Ishikawa (cell line): ENCODE measurements around the gene OR2V2.
A peak's percentile ranks its signal among the peaks of the same experiment; 100 is the strongest.

Source experiments
- CEBPB ChIP-seq: IDR thresholded peaks from 2 replicates; pipeline ENCODE4 v1.6.1; 2012
- CREB1 ChIP-seq: IDR thresholded peaks from 2 replicates; pipeline ENCODE4 v1.6.1; 2012; ENCODE audit warnings: low read depth
- EGR1 ChIP-seq: IDR thresholded peaks from 2 replicates; pipeline ENCODE4 v1.6.1; 2012
- EP300 ChIP-seq: IDR thresholded peaks from 2 replicates; pipeline ENCODE4 v1.6.1; 2012; ENCODE audit warnings: borderline replicate concordance
- FOXM1 ChIP-seq: IDR thresholded peaks from 2 replicates; pipeline ENCODE4 v1.6.1; 2012; ENCODE audit warnings: low read depth, borderline replicate concordance
- NFIC ChIP-seq: IDR thresholded peaks from 2 replicates; pipeline ENCODE4 v1.6.1; 2012
- RAD21 ChIP-seq: IDR thresholded peaks from 2 replicates; pipeline ENCODE4 v1.6.1; 2012; ENCODE audit warnings: low read depth
- TAF1 ChIP-seq: IDR thresholded peaks from 2 replicates; pipeline ENCODE4 v1.6.1; 2012; ENCODE audit warnings: low read depth, mild to moderate bottlenecking
- TCF12 ChIP-seq: IDR thresholded peaks from 2 replicates; pipeline ENCODE4 v1.6.1; 2012; ENCODE audit warnings: low read depth
- TEAD4 ChIP-seq: IDR thresholded peaks from 2 replicates; pipeline ENCODE4 v1.6.1; 2012
- YY1 ChIP-seq: IDR thresholded peaks from 2 replicates; pipeline ENCODE4 v1.6.1; 2012; ENCODE audit warnings: low read depth
- ZBTB7A ChIP-seq: IDR thresholded peaks from 2 replicates; pipeline ENCODE4 v1.6.1; 2012; ENCODE audit warnings: low read depth
- TF ChIP-seq, protein P1 (sequence below): IDR thresholded peaks from 2 replicates; pipeline ENCODE4 v1.6.1; 2012
- TF ChIP-seq, protein P2 (sequence below): IDR thresholded peaks from 2 replicates; pipeline ENCODE4 v1.6.1; 2012
- TF ChIP-seq, protein P3 (sequence below): IDR thresholded peaks from 2 replicates; pipeline ENCODE4 v1.6.1; 2012; ENCODE audit warnings: low read depth, mild to moderate bottlenecking

The OR2V2 gene

DNA sequence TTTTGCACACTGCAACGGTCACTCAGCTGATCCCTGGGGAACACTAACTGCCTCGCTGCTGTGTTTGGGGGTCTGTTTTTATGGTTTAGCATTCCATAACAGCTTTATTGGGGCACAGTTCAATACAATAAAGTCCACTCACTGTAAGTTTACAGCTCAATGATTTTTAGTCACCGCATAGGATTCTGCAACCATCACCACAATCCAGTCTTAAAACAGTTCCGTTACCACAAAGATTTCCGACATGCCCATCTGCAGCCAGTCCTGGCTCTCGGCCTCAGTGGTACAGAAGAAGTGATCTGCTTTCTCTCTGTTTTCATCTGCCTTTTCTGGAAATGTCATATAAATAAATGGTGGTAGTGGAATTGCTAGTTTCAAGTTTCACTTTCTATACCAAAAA is 23.6 kb downstream of the OR2V2 start:
- TF ChIP-seq CREB1 (no peak), EP300 (no peak), YY1 (no peak), NFIC (no peak), ZBTB7A (no peak), RAD21 (no peak), CEBPB (no peak), TCF12 (no peak), EGR1 (no peak), TEAD4 (no peak), FOXM1 (no peak)
- TF ChIP-seq, protein P1, sequence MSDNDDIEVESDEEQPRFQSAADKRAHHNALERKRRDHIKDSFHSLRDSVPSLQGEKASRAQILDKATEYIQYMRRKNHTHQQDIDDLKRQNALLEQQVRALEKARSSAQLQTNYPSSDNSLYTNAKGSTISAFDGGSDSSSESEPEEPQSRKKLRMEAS: no peak
- TF ChIP-seq, protein P2, sequence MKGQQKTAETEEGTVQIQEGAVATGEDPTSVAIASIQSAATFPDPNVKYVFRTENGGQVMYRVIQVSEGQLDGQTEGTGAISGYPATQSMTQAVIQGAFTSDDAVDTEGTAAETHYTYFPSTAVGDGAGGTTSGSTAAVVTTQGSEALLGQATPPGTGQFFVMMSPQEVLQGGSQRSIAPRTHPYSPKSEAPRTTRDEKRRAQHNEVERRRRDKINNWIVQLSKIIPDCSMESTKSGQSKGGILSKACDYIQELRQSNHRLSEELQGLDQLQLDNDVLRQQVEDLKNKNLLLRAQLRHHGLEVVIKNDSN: no peak
- TF ChIP-seq, protein P3, sequence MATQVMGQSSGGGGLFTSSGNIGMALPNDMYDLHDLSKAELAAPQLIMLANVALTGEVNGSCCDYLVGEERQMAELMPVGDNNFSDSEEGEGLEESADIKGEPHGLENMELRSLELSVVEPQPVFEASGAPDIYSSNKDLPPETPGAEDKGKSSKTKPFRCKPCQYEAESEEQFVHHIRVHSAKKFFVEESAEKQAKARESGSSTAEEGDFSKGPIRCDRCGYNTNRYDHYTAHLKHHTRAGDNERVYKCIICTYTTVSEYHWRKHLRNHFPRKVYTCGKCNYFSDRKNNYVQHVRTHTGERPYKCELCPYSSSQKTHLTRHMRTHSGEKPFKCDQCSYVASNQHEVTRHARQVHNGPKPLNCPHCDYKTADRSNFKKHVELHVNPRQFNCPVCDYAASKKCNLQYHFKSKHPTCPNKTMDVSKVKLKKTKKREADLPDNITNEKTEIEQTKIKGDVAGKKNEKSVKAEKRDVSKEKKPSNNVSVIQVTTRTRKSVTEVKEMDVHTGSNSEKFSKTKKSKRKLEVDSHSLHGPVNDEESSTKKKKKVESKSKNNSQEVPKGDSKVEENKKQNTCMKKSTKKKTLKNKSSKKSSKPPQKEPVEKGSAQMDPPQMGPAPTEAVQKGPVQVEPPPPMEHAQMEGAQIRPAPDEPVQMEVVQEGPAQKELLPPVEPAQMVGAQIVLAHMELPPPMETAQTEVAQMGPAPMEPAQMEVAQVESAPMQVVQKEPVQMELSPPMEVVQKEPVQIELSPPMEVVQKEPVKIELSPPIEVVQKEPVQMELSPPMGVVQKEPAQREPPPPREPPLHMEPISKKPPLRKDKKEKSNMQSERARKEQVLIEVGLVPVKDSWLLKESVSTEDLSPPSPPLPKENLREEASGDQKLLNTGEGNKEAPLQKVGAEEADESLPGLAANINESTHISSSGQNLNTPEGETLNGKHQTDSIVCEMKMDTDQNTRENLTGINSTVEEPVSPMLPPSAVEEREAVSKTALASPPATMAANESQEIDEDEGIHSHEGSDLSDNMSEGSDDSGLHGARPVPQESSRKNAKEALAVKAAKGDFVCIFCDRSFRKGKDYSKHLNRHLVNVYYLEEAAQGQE: no peak

DNA sequence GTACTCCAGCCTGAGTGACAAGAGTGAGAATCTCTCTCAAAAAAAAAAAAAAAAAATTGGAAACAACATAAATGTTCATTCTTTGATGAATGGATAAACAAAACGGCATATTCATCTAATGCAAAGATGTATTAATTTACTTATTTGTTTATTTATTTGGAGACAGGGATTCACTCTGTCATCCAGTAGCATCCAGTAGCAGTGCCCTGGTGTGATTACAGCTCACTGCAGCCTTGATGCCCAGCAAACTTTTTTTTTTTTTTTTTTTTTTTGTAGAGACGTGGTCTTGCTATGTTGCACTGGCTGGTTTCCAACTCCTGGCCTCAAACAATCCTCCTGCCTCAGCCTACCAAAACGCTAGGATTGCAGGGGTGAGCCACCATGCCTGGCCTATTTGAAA is 24.4 kb downstream of the OR2V2 start:
- no peak for TF ChIP-seq NFIC

DNA sequence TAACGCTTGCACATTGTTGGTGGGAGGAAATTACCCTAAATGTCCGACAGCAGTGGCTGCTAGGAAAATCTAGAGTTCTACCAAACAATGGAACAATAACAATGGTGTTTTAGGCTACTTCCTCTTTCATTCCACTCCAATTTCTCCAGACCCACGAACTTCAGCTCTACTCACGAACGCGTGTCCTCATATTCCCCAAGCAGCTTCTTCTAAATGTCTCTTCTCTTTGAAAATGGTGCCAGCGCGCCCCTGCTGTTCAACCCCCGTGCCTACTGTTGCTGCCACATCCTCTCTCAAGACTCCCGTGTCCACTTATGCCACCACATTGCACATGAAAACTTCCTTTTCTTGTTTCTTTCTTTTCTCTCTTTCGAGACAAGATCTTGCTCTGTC is 25.6 kb downstream of the OR2V2 start:
- TF ChIP-seq FOXM1 (no peak), TCF12 (no peak), TAF1 (no peak), ZBTB7A (no peak), EGR1 (no peak)
- TF ChIP-seq, protein P2: no peak

DNA sequence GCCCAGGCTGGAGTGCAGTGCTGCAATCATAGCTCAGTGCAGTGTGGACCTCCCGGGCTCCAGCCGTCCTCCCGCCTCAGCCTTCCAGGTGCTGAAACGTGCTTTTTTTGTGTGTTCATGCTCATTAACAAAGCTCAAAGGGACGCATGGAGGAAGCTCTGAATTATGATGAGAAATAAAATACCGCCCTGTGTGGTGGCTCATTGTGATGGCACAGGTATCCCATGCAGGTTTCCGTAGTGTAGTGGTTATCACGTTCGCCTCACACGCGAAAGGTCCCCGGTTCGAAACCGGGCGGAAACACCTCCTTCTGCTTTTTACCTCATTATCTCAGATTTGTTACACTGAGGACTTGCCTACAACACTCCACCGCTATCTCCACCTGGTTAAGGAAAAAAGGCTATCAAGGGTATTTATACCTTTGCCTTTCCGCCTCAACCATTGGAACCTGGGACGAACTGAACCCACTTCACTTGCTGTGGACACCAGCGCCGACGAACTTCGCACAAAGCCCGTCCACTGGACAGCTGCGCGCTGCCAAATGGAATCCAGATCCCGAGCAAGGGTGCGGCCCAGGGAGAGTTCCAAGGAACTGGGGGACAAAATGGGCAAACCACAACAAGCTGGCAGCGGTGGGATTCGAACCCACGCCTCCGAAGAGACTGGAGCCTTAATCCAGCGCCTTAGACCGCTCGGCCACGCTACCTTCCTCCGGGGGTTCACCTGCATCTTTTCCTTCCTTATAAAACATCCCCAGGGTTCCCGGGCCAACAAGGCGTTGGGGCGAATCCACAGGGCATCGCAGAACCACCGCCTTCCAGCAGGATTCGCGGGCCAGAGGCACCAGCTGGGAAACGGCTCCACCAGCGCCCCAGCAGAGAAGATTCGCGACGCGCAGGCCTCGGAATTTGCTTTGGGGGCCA is 26.3 kb downstream of the OR2V2 start:
- TF ChIP-seq TEAD4: peak; percentile 62
- TF ChIP-seq FOXM1: no peak

DNA sequence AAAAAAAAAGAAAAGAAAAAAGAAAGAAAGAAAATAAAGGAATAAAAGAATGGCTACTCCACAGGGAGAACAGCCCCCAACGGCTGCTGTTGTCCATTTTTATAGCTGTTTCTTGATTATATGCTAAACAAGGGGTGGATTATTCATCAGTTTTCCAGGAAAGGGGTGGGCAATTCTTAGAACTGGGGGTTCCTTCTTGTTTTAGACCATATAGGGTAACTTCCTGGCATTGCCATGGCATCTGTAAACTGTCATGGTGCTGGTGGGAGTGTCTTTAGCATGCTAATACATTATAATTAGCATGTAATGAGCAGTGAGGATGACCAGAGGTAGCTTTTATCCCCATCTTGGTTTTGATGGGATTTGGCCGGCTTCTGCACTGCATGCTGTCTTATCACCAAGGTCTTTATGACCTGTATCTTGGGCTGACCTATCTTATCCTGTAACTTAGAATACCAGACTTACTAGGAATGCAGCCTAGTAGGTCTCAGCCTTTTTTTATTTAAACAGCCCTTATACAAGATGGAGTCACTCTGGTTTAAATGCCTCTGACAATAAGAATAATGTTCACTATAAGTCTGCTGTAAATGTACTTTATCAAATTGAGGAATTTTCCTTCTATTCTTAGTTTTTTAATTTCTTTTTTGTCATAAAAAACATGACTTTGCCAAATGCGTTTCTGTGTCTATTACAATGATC is 29.0 kb downstream of the OR2V2 start:
- TF ChIP-seq TCF12 (no peak), ZBTB7A (no peak), EGR1 (no peak), CREB1 (no peak), EP300 (no peak), TEAD4 (no peak), TAF1 (no peak), NFIC (no peak), RAD21 (no peak), FOXM1 (no peak), YY1 (no peak), CEBPB (no peak)
- TF ChIP-seq, protein P1: no peak
- TF ChIP-seq, protein P3: no peak
- TF ChIP-seq, protein P2: no peak
